ENCODE measurements around the gene HNRNPC.
"Not testable (repeated sequence)": the region's sequence is repeated elsewhere in the genome, so short reads cannot be mapped to it uniquely, and the experiment has no call there.

HNRNPC gene

DNA sequence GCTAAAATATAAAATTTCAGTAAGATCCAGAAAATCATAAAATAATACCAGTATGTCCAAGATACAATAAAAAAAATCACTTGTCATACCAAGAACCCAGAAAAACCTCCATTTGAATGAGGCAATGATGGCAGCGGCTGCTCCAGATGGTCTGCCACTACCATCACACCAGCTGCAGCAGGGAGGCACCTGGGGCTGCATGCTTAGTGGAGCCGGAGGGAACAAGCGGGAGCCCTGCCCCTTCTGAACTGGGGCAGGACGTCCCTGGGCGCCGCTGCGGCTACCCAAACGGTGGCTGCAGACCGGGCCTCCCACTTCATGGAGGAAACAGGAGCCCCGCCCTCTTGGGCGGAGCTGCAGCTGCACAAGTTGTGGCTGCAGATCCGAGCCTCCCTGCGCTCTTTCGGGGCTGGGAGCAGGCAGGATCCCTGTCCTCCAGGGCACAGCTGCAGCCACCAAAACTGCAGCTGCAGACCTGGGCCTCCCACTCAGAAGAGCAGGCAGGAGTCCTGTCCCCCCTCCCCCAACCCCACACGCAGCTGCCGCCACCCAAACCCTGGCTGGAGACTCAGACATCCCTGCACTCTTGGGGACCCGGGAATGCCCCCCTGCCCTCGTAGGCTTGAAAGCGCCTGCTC, 77.3 kb downstream of the HNRNPC start:
- DNase-seq: peak; percentile 48 to 70

DNA sequence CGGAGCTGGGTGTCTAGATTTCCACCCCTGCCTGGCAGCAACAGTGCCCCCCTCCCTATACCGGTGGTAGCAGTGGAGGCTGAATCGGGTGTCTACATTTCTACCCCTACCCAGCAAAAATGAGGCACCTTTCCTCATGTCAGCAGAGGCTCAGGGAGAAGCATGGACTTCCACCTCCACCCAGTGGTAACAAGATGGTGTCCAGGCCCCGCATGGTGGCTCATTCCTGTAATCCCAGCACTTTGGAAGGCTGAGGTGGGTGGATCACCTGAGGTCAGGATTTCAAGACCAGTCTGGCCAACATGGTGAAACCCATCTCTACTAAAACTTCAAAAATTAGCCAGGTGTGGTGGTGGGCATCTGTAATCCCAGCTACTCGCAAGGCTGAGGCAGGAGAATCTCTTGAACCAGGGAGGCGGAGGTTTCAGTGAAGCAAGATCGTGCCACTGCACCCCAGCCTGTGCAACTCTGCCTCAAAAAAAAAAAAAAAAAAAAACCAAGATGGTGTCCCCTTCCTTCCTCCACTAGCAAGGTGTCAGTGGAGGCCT, 77.9 kb downstream of the HNRNPC start:
- no peak for DNase-seq

DNA sequence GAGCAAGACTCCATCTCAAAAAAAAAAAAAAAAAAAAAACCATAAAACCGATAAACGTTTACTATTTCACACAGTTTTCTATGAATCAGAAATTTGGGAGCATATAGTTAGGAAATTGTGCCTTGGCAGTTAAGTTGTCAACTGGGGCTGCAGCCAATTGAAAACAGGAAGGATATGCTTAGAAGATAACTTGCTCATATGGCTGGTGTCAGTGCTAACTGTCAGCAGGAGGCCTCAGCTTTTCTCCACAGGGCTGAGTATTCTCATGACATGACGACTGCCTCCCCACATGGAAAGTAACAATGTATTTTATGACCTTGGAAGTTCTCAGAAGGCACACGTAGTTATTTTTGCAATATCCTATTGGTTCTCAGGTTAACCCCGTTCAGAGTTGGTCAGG, 83.8 kb downstream of the HNRNPC start:
- no peak for DNase-seq

DNA sequence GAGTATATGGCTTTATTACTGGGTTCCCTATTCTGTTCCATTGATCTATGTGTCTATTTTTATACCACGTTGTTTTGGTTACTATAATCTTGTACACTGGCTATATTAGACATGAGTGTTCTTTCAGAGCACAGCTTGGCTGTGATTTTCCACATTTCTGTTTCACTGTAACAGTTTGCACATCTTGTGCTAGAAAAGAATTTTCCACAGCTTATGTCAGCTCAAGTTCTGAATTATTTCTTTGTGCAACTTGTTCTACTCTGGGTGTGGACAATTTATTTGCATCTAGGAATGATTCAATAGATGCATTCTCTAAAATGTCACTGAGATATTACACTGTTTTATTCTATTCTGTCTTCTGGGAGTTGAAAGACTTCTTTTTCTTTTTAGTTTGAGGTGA, 85.0 kb downstream of the HNRNPC start:
- DNase-seq: no peak

DNA sequence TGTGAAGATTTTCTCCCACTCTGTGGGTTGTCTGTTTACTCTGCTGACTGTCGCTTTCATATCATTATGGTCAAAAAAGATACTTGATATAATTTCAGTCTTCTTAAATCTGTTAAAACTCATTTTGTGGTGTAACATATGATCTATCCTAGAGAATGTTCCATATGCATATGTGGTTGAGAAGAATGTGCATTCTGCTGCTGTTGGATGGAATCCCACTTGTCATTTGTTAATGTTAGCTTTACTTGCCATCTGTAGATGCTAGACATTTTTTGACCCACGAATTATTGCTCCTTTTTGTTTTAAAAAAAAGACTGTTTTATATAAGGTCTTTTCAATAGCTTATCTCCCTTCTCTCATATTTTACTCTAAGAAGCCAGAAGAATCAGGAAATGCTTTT, 87.1 kb downstream of the HNRNPC start:
- DNase-seq: no peak

DNA sequence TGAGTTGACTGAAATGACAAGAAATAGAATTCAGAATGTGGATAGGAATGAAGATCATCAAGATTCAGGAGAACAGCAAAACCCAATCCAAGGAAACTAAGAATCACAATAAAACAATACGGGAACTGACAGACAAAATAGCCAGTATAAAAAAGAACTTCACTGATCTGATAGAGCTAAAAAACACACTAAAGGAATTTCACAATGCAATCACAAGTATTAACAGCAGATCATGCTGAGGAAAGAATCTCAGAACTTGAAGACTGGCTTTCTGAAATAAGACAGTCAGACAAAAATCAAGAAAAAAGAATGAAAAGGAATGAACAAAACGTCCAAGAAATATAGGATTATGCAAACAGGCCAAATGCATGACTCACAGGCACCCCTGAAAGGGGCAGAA, 98.1 kb downstream of the HNRNPC start:
- no peak for DNase-seq

DNA sequence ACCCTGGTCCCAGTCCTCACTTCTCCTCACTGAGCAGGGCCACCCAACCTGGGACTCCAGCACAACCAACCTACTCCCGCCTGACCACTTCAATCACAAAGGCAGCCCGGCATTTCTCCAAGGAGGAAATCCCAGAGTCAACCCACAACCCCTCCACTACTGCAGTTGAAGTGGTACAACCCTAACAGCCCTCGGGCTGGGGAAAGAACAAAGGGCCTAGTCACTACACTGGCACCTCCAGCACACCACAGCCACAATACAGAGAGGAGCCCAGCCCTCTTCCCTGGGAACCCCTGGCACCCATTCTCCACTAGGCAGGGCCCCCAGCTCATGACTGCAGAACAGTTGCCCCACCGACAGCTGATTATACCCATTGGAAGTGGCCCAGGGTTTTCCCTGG, 99.7 kb downstream of the HNRNPC start:
- DNase-seq: no peak

DNA sequence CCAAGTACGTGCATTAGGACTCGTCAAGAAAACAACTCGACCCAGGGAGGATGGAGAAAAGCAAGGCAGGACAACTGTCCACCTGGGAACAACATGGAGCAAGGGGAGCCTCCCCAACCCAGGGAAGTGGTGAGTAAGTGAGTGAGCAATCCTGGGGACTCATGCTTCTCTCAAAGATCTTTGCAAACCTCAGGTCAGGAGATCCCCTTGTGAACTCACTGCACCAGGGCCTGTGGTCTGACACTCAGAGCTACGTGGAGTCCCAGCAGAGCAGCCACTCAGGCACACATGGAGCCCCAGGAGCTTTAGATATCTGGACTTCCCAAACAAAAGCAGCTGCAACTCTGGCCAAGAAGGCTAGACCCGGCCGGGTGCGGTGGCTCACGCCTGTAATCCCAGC, 101.2 kb downstream of the HNRNPC start:
- no peak for DNase-seq

DNA sequence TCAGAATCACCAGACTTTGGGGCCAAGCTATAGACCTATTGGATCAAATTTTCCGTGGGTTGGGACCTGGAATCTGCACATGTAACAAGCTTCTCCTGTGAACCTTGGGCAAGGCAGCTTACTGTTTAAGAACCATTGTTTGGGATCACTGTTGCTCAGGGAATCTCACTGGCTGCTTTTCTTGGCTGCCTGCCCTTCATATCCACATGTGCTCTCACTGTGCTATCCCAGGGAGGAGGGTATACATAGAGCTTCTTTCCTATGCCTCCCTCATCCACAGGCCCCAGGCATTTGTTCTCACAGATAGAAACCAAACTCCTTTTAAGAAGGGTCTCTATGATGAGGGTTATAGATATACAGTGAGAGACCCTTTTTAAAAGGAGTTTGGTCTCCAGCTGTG, 103.6 kb downstream of the HNRNPC start:
- not testable (repeated sequence) for DNase-seq

DNA sequence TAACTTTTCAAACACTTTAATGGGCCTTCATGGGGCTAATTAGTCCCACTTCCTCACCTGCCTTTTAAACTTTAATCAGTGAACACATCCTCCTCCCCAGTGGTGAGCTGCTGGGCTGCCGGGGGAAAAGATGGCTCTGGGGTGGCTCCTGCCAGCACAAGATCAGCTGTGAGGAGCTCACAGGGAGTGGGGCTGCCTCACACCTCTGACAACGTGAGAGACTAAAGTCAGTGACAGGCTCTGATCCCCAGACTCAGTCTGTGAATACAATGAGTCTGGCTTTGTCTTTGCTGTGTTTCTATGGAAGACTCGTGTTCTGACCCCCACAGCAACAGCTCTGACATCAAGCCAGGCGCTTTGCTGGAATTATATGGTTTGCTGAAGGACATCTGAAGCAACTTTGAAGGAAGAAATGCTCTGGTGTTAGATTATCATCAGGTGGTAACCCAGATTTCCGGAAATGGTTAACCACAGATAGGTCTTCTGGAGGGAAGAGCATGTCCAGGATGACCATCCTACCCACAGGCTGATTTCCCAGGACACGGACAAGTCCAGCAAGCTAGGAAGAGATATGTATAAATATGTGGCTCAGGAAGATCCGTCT, 104.1 kb downstream of the HNRNPC start:
- DNase-seq: not testable (repeated sequence)

DNA sequence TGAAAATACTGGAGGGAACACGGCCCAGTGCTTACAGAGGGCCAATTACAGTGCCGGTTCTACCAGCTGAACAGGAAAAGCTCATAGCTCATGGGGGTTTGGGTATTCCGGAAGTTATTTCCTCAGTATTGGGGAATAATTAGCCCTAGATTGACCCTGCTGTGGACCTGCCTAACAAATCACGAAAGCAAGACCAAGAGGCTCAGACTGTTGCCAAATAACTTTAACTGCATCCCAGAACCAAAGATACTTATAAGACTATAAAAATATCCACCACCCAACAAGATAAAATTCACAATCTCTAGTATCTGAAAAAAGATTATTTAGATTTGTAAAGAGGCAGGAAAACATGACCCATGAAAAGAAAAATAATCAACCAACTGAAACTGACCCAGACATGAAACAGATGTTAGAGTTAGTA, 105.4 kb downstream of the HNRNPC start:
- DNase-seq: no peak

DNA sequence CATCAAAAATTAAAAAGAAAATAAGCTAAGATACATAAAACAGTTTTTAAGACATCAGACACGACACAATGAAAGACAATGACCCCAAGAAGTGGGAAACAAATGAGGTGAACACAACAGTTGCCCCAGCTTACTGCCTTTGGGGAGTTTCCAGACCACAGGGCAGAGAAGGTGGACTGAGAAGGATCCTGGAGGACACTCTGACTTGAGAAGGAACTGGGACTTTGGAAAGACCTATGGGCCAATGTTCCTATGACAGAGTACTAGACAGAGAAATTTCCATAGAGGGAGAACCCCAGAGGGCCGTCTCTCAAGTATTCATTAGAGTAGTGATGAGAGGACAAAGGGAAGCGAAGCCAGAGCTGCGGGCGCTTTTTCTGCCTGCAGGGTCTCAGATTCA, 107.2 kb downstream of the HNRNPC start:
- peak in 1 of 2 donors; percentile 9 for DNase-seq

DNA sequence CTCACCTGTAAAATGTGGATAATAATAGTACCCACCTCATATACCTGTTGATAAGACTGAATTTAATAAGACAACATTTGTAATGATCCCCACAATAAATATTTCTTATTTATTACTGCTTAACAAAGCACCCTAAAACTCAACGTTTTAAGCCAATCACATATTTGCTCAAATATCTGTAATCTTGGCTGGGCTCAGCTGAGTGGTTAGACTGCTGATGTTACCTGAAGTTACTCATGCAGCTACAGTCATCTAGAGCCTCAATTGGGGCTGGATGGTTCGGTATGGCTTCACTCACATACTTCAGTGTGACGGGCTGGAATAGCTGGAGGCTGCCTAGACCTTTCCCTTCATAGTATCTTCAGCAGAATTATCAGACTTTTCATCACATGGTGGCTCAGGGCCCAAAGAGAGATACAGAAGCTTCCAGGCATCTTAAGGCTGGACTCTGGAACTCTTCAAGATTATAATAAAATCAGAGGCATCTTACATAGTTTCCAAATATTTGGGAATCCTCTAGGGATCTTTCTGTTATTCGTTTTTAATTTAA, 109.1 kb downstream of the HNRNPC start:
- DNase-seq: no peak
